GM21825 (cell line): Measurements from ENCODE around the gene CAPZB.

Source experiments
- ATAC-seq: cut with Tn5 transposase; IDR thresholded peaks from one replicate; pipeline ENCODE4 v1.9.1; 2021; ENCODE audit warnings: mild to moderate bottlenecking, moderate library complexity; ENCODE audit not compliant: unreplicated experiment

CAPZB gene

DNA sequence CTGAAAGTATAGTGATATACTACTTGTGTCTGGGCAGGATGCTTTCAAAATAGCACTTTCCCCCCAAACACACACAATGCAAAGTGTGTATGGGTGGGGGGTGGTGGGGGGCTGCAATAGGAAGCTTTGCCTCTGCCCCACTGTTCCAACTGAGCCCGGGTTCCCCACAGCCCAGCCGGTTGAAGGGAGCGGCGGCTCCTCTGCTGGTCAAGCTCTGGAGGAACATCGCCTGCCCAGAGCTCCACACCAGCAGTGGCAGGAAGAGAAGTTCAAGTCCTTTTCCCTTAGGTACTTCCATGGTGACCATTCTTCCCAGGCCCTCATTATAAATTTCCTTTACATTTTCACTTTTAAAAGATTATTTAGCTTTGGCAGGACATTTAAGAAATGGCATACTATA, 74.9 kb downstream of the CAPZB start:
- no peak for ATAC-seq

DNA sequence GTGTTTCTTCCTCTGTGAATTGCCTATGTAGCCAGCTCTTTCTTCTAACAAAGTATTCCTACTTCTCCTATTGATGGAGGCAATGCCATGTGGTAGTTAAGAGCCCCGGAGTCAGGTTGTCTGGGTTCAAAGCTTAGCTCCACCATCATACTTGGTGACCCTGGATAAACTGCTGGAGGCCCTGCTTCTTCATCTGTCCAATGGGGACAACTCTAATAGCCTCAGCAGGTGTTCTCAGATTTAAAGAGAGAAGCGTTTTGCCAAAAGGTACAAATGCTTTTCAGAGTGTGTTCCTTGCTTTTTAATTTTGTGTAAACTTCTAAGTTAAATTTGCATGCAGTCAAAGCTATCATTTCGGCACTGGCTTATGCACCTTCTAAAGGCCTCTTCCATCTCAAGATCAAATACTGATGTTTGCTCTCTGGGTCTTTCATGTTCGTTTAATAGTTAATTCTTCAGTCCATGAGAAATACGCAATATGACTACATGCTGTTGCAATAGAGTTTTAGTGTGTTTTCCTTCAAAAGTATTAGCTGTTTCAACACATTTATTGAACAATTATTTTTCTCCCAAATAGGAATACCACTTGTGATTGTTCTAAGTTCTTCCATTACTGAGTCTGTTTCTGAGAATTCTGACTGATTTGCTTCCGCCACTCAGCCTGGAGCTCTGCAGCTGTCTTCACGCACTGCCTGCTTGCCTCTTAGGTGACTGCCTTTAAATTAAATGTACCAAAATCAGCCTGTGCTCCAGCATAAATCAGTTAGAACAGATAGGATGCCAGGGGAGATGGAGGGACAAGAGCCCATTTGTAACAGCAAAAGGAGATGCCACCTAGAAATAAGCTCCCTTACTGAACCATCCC, 75.6 kb downstream of the CAPZB start:
- no peak for ATAC-seq

GRCh38 chr1:19407494-19408096, 77.7 kb downstream of the CAPZB start:
- no peak for ATAC-seq

DNA sequence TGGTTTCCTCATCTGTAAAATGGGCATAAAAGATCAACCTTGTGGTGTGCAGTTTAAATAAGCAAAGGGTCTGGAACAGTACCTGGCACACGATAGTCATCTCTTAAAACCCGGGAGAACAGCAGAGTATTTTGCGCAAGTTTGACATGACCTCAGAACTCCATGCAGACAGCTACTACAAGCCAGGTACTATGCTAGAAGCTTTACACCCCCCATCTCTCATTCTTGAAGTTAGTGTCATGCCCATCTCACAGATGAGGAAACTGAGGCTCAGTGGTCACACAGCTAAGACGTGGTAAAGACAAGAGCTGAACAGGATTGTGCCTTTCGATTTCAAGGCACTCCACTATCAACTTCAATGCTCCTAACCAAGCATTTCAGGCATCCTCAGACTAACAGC, 78.7 kb downstream of the CAPZB start:
- no peak for ATAC-seq

GRCh38 chr1:19405761-19406487, 79.4 kb downstream of the CAPZB start:
- no peak for ATAC-seq

DNA sequence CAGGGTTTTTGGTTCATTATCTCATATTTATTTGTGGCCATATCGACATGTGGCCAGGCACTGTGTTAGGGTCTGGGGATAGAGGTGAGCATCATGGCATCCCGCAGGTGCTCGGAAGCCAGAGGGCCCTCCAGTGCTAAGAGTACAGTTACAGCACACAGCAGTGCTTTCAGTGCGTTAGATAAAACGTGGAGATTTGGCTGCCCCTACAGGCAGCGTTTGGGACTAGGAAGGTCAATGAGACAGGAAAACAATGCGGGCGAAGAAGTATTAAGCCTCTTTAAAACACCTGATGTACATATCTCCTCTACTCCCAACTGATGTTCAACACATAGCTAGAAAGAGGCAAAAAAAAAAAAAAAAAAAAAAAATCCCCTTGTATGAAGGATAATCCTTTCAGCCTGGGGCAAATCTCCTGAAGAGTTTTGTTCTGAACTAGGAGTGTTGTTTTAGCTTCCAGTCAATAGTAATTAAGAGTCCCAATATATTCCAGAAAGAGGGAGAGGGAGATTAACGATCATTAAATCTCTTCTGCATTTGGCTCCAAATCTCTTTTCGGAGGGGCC, 80.1 kb downstream of the CAPZB start:
- ATAC-seq: no peak

DNA sequence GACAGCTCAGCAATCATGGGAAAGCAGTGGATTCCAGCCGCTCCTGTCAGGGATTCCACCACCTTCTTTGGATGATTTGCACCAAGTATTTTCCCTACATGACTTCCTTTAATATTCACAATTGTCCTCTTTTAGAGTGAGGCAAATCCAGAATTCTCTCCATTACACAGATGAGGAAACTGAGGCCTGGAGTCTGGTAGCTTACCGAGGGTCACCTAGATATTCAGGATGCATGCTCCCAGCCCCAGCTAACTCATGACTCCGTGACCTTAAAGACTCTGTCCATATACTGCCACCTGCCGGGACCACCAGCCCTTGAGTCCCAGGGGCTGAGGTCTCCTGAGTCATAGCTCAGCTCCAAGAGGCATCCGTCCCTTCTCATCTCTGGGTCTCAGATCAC, 80.6 kb downstream of the CAPZB start:
- no peak for ATAC-seq

- no peak for ATAC-seq
Measured at GRCh38 chr1:19403256-19403655, 82.1 kb downstream of the CAPZB start.

- ATAC-seq: no peak
Measured at GRCh38 chr1:19402031-19402813, 83.1 kb downstream of the CAPZB start.

- no peak for ATAC-seq
Measured at GRCh38 chr1:19401535-19401889, 83.8 kb downstream of the CAPZB start.

DNA sequence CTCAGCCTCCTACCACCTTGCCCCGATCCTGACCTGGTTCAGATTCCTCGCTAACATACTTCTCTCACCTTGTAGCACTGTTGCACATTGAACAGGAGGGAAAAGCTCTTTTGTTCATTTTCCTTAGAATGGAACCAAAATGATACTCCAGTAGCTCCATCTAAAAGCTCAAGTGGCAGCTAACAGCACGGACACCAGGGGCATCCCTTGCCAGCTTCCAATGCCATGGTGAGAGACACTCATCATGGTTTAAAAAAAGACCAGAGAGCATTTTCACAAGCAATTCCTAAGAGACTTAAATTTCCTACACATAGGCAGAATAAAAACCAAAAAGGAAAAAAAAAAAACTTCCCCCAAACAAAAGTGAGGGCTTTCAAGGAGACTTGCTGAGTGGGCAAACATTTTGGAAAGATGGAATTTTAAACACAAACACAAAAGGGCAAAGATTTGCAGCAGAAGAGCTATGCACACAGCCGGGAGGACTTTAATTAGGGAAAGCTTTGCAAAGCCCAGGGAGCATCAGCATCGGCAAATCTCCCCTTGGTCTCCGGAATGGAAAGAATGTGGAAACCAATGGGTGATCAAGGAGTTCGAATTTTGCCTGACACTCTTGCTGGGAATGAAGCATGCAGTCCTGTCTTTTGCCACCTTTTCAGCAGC, 84.3 kb downstream of the CAPZB start:
- ATAC-seq: no peak

DNA sequence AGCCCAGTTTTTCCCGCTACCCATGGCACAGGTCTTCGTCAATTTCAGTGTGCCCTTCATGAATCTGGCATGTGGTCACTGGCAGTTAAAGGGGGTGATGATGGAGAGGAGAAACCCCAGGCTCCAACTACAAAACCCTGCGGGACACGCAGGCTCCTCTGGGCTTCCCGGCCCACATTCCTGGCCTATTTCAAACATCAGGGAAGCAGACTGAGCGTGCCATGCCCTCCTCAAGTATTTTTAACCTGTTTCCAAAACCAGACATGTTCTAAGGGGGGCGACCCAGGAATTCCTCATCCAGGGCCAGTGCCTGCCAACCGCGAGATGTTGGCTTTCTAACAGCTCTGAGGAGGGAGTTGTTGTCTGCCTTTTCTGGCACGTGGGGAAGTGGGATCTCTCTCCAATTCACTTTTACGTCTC, 85.1 kb downstream of the CAPZB start:
- no peak for ATAC-seq

DNA sequence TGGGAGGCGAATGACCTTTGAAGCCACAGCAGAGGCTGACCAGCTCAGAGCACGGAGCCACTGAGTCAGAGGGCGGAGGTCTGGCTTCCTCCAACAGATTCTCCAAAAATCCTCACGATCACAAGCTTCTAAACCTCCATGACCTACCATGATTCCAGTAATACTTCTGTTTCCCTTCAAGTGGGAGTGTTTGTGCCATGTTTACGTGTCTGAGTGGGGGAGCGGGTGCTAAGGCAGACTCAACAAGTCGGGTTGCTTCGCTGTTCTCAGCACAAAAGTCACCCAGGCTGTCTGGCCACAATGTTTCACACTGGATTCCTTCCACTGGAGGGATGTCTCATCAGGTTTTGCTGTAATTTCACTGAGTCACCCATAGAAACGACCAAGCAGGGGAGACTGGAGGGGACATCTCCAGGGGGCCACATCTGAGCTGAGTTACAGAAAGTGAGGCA, 87.0 kb downstream of the CAPZB start:
- ATAC-seq: no peak

DNA sequence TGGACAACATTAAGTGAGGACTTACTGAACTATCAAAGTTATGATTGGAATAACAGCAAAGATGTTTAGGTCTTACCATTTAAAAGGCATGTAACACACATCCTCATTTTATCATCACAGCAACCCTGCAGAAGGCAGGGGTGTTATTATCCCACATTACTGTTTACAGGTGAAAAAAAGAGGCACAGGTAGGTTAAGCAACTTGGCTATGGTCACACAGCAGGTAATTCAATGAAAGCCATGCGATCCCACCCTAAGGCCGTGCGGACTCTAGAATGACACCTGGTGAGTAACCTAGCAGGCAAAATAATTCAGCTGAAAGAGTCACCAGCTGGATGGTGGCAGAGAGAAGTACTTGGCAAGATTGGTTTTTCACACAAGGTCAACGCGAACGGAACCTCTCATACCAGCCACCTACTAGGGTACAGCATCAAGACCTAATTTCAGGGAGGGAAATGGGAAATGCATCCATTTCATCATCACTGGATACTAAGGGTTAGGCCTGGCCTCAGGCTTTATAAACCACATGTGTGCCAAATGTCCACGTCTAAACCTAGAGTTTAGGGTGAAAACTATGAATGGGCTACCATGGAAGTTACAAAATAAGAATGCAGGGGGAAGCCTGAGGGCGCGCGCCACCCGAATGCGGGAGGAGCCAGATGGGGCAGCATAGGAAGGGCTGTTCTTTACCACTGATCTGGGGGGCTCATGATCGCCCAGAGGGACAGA, 88.0 kb downstream of the CAPZB start:
- ATAC-seq: no peak

GRCh38 chr1:19396280-19396679, 89.1 kb downstream of the CAPZB start:
- ATAC-seq: no peak

GRCh38 chr1:19395678-19396192, 89.6 kb downstream of the CAPZB start:
- ATAC-seq: no peak

- ATAC-seq: no peak
Measured at GRCh38 chr1:19393046-19393445, 92.3 kb downstream of the CAPZB start.

GRCh38 chr1:19392221-19392620, 93.1 kb downstream of the CAPZB start:
- ATAC-seq: no peak

GRCh38 chr1:19391596-19391981, 93.8 kb downstream of the CAPZB start:
- ATAC-seq: no peak
